ENCODE results near the gene CDC42BPB.
A peak's percentile ranks its signal among the peaks of the same experiment; 100 is the strongest.

The CDC42BPB gene

DNA sequence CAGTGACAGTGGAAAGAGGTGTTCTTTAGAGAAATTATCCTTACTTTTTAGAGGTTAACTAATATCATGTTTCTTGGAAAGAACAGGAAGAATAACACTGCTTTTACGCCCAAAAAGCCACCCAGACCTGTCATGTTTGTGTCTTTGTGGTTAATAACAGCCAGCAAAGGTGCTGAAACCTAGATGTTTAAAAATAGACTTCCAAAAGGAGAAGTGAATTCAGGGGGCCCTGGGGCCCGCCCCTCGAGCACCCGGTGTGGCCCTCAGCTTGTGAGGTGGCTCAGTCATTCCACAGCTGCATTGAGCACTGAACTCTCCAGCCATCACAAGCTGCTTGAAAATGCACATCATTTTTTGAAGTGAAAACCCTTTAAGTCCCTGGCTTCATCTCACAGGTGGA is 155.7 kb downstream of the CDC42BPB start:
- peaks cover 9 to 55% of the 10 kb centered on the region in 2 donors for H3K36me3 ChIP-seq (replicated peaks in 1 of 2; ENCODE audit: control insufficient read depth in 2 of 2, insufficient read depth in 2 of 2, low read length in 2 of 2)
- H2AK5ac ChIP-seq (ENCODE audit: low read depth, low read length), result no peak overlapping the region
- no peak overlapping the region for H2BK12ac ChIP-seq (ENCODE audit: low read length)
- no peak overlapping the region for H3K9ac ChIP-seq (ENCODE audit: low read depth, low read length, poor library complexity)
- no peak for DNase-seq (ENCODE audit: low spot score)
- no peaks in the 10 kb centered on the region for H3K27me3 ChIP-seq (ENCODE audit: control insufficient read depth in 3 of 3, insufficient read depth in 3 of 3, low read depth in 1 of 3, low read length in 3 of 3)
- no peaks in the 10 kb centered on the region for H3K79me1 ChIP-seq (ENCODE audit: low read depth, low read length)
- no peak overlapping the region for H2BK15ac ChIP-seq (ENCODE audit: low read length)
- H3K4me3 ChIP-seq (ENCODE audit: low read length in 2 of 2), result no peak overlapping the region
- no peak overlapping the region for H3K23ac ChIP-seq (ENCODE audit: low read depth, low read length, poor library complexity)
- peaks cover 4 to 8% of the 10 kb centered on the region in 2 donors for H3K9me3 ChIP-seq (replicated peaks in 1 of 2; ENCODE audit: control insufficient read depth in 2 of 2, insufficient read depth in 1 of 2, low read depth in 1 of 2, low read length in 2 of 2)
- H3K4ac ChIP-seq (ENCODE audit: low read length), result no peak overlapping the region
- no peak overlapping the region for H2BK120ac ChIP-seq (ENCODE audit: low read depth, low read length)
- H4K8ac ChIP-seq (ENCODE audit: low read depth, low read length), result no peak overlapping the region
- H3K4me1 ChIP-seq (ENCODE audit: control insufficient read depth in 2 of 2, insufficient read depth in 1 of 2, low read depth in 1 of 2, low read length in 2 of 2), result no peaks in the 10 kb centered on the region
- H4K91ac ChIP-seq (ENCODE audit: low read depth, low read length, poor library complexity), result no peak overlapping the region
- H3K18ac ChIP-seq (ENCODE audit: low read length), result no peak overlapping the region
- no peak overlapping the region for H2BK5ac ChIP-seq (ENCODE audit: low read length)
- no peak overlapping the region for H3K14ac ChIP-seq (ENCODE audit: low read length)
- no peak overlapping the region for H3K27ac ChIP-seq (replicated peaks; ENCODE audit: low read length)
- no peak overlapping the region for H2AFZ ChIP-seq (ENCODE audit: low read length)
- H3K4me2 ChIP-seq (ENCODE audit: insufficient read depth, low read length, poor library complexity, severe bottlenecking), result no peak overlapping the region
- no CpG with 5 or more reads among the region's 4 CpGs for WGBS, 2 donors (ENCODE audit: extremely low coverage in 2 of 2, insufficient read length in 2 of 2, insufficient replicate concordance in 1 of 2)

DNA sequence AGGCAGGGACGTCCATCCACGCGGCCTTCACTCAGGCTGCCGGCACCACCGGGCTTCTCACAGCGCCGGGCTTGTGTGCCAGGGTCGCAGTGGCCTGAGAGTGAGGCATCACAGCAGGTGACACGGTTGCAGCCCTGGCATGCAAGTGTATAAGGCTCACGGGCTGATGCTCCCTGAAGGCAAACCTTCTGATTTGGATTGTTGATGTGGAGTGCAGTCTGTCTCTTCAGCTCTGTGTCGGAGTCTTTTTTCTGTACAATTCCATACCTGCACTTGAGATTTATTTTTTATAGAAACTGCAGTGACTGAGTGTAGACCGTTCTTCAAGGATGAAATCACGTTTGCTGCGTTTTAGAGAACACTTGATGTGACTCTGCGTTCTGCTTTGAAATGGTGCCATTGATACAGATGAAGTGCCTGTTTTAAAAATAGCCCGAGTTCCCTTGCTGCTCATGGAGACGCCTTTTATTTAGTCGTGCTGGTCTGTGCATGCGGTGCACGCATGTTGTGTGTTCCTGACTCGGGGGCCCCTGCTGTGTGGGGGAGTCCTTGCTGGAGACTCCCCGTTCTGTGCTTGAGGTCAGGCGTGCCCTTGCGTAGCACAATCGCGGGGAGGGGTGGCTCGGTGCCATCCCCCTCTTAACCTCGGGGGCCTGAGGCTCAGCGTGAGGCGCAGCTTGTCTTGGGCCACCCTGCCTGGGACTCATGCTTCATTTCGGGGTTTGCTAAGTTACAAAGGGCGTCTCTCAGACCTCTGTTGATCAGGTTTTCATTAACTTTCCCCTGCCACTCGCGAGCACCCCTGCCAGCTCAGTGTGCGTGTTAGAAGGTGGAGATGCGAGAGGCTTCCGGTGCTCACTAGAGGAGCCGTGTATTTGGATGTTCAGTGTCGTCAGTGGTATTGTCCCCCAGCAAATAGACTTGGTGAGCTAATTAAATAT is 156.4 kb downstream of the CDC42BPB start:
- WGBS, 2 donors (ENCODE audit: extremely low coverage in 2 of 2, insufficient read length in 2 of 2, insufficient replicate concordance in 1 of 2), result no CpG with 5 or more reads among the region's 39 CpGs

DNA sequence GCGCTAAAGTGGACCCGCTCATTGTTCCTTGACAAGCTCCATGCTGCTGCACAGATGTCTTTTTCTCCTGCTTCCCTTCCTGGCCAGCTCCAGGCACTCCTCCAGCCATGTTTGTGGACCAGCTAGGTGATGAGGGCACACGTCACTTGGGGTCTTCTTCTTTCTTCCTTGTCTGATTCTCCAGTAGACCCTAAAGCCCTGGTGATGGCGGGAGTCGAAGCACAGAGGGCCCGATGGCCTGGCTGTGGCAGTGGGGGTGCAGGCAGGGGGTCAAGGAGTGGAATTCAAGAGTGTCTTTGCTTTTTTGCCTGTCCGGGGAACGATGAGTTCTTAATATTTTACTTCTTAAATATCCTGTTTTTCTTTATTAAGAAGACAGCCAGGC is 157.8 kb downstream of the CDC42BPB start:
- DNase-seq (ENCODE audit: low spot score), result no peak
- Histone ChIP-seq H3K23ac (ENCODE audit: low read depth, low read length, poor library complexity) (peak overlapping the region; percentile 47), H3K4me2 (ENCODE audit: insufficient read depth, low read length, poor library complexity, severe bottlenecking) (no peak overlapping the region), H2AK5ac (ENCODE audit: low read depth, low read length) (no peak overlapping the region), H2BK5ac (ENCODE audit: low read length) (no peak overlapping the region), H2BK12ac (ENCODE audit: low read length) (no peak overlapping the region), H3K4ac (ENCODE audit: low read length) (no peak overlapping the region), H4K8ac (ENCODE audit: low read depth, low read length) (no peak overlapping the region), H3K4me1 (ENCODE audit: control insufficient read depth in 2 of 2, insufficient read depth in 1 of 2, low read depth in 1 of 2, low read length in 2 of 2) (no peaks in the 10 kb centered on the region), H2BK15ac (ENCODE audit: low read length) (no peak overlapping the region), H3K14ac (ENCODE audit: low read length) (no peak overlapping the region), H3K36me3 (replicated peaks in 1 of 2; ENCODE audit: control insufficient read depth in 2 of 2, insufficient read depth in 2 of 2, low read length in 2 of 2) (peaks cover 1 to 50% of the 10 kb centered on the region in 2 donors), H3K27me3 (ENCODE audit: control insufficient read depth in 3 of 3, insufficient read depth in 3 of 3, low read depth in 1 of 3, low read length in 3 of 3) (no peaks in the 10 kb centered on the region), H3K27ac (replicated peaks; ENCODE audit: low read length) (no peak overlapping the region), H4K91ac (ENCODE audit: low read depth, low read length, poor library complexity) (no peak overlapping the region), H2AFZ (ENCODE audit: low read length) (no peak overlapping the region), H3K79me1 (ENCODE audit: low read depth, low read length) (no peaks in the 10 kb centered on the region), H3K4me3 (ENCODE audit: low read length in 2 of 2) (no peak overlapping the region), H3K9ac (ENCODE audit: low read depth, low read length, poor library complexity) (no peak overlapping the region), H3K9me3 (replicated peaks in 1 of 2; ENCODE audit: control insufficient read depth in 2 of 2, insufficient read depth in 1 of 2, low read depth in 1 of 2, low read length in 2 of 2) (peaks cover 0 to 1% of the 10 kb centered on the region in 2 donors), H2BK120ac (ENCODE audit: low read depth, low read length) (no peak overlapping the region), H3K18ac (ENCODE audit: low read length) (peak overlapping the region; percentile 54)
- no CpG with 5 or more reads among the region's 8 CpGs for WGBS, 2 donors (ENCODE audit: extremely low coverage in 2 of 2, insufficient read length in 2 of 2, insufficient replicate concordance in 1 of 2)

More for the DNA sequence above, 156.4 kb downstream of the CDC42BPB start:
- Histone ChIP-seq H3K14ac (ENCODE audit: low read length) (no peak overlapping the region), H2AFZ (ENCODE audit: low read length) (no peak overlapping the region), H3K23ac (ENCODE audit: low read depth, low read length, poor library complexity) (no peak overlapping the region), H3K9me3 (replicated peaks in 1 of 2; ENCODE audit: control insufficient read depth in 2 of 2, insufficient read depth in 1 of 2, low read depth in 1 of 2, low read length in 2 of 2) (peaks cover 0 to 4% of the 10 kb centered on the region in 2 donors), H3K9ac (ENCODE audit: low read depth, low read length, poor library complexity) (no peak overlapping the region), H3K79me1 (ENCODE audit: low read depth, low read length) (no peaks in the 10 kb centered on the region), H3K4me2 (ENCODE audit: insufficient read depth, low read length, poor library complexity, severe bottlenecking) (no peak overlapping the region), H3K36me3 (replicated peaks in 1 of 2; ENCODE audit: control insufficient read depth in 2 of 2, insufficient read depth in 2 of 2, low read length in 2 of 2) (peaks cover 8 to 51% of the 10 kb centered on the region in 2 donors), H2BK120ac (ENCODE audit: low read depth, low read length) (no peak overlapping the region), H4K8ac (ENCODE audit: low read depth, low read length) (no peak overlapping the region), H3K4me1 (ENCODE audit: control insufficient read depth in 2 of 2, insufficient read depth in 1 of 2, low read depth in 1 of 2, low read length in 2 of 2) (no peaks in the 10 kb centered on the region), H2BK12ac (ENCODE audit: low read length) (no peak overlapping the region), H4K91ac (ENCODE audit: low read depth, low read length, poor library complexity) (no peak overlapping the region), H3K27ac (replicated peaks; ENCODE audit: low read length) (no peak overlapping the region), H2BK15ac (ENCODE audit: low read length) (no peak overlapping the region), H3K18ac (ENCODE audit: low read length) (no peak overlapping the region), H3K27me3 (ENCODE audit: control insufficient read depth in 3 of 3, insufficient read depth in 3 of 3, low read depth in 1 of 3, low read length in 3 of 3) (no peaks in the 10 kb centered on the region), H3K4ac (ENCODE audit: low read length) (no peak overlapping the region), H3K4me3 (ENCODE audit: low read length in 2 of 2) (no peak overlapping the region), H2AK5ac (ENCODE audit: low read depth, low read length) (no peak overlapping the region), H2BK5ac (ENCODE audit: low read length) (no peak overlapping the region)
- no peak for DNase-seq (ENCODE audit: low spot score)

DNA sequence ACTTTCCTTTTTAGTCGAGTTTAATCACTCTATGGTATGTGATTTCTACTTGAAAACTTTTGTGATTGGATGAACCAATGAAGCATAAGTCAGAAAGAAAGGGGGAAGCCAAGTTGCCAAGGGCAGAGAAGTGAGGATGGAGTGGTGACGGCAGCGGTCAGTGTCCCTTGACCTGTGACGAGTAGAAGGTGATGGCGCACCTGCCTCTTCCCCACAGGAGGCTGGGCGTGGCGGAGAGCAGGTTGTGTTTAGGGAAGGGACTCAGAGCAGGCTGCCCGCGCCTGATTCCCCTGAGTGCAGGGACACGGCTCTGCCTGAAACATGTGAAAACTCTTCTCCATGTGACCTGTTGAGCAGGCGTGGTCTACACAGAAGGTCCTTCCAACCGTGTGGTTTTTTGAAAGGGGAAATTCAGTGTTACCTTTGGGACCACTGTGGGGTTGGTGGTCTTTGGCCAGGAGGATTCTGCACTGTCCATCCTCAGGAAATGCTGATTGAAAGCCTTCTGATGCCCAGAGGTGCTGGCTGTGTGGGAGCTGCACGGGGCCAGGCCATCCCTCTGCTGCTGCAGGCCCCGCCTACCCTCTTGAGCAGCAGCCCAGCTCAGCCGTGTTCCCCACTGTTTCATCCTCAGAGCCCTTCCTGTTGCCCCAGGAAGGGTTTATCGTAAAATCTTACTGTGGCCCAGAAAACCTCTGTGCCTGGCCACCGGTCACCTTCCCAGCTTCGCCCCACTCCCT is 158.4 kb downstream of the CDC42BPB start:
- no peak for DNase-seq (ENCODE audit: low spot score)
- Histone ChIP-seq H2AK5ac (ENCODE audit: low read depth, low read length) (peak overlapping the region; percentile 73), H2AFZ (ENCODE audit: low read length) (no peak overlapping the region), H4K91ac (ENCODE audit: low read depth, low read length, poor library complexity) (no peak overlapping the region), H3K27me3 (ENCODE audit: control insufficient read depth in 3 of 3, insufficient read depth in 3 of 3, low read depth in 1 of 3, low read length in 3 of 3) (no peaks in the 10 kb centered on the region), H2BK120ac (ENCODE audit: low read depth, low read length) (no peak overlapping the region), H2BK15ac (ENCODE audit: low read length) (no peak overlapping the region), H3K4me1 (ENCODE audit: control insufficient read depth in 2 of 2, insufficient read depth in 1 of 2, low read depth in 1 of 2, low read length in 2 of 2) (no peaks in the 10 kb centered on the region), H3K79me1 (ENCODE audit: low read depth, low read length) (no peaks in the 10 kb centered on the region), H3K23ac (ENCODE audit: low read depth, low read length, poor library complexity) (peak overlapping the region; percentile 65), H3K9ac (ENCODE audit: low read depth, low read length, poor library complexity) (peak overlapping the region; percentile 50), H3K4me2 (ENCODE audit: insufficient read depth, low read length, poor library complexity, severe bottlenecking) (no peak overlapping the region), H3K4ac (ENCODE audit: low read length) (no peak overlapping the region), H3K9me3 (replicated peaks in 1 of 2; ENCODE audit: control insufficient read depth in 2 of 2, insufficient read depth in 1 of 2, low read depth in 1 of 2, low read length in 2 of 2) (peaks cover 0 to 1% of the 10 kb centered on the region in 2 donors), H3K36me3 (replicated peaks in 1 of 2; ENCODE audit: control insufficient read depth in 2 of 2, insufficient read depth in 2 of 2, low read length in 2 of 2) (peaks cover under 1 to 49% of the 10 kb centered on the region in 2 donors), H2BK12ac (ENCODE audit: low read length) (no peak overlapping the region), H3K14ac (ENCODE audit: low read length) (no peak overlapping the region), H3K4me3 (ENCODE audit: low read length in 2 of 2) (no peak overlapping the region), H3K27ac (replicated peaks; ENCODE audit: low read length) (no peak overlapping the region), H2BK5ac (ENCODE audit: low read length) (no peak overlapping the region), H3K18ac (ENCODE audit: low read length) (peak overlapping the region; percentile 54), H4K8ac (ENCODE audit: low read depth, low read length) (no peak overlapping the region)
- no CpG with 5 or more reads among the region's 18 CpGs for WGBS, 2 donors (ENCODE audit: extremely low coverage in 2 of 2, insufficient read length in 2 of 2, insufficient replicate concordance in 1 of 2)

Measured in neuronal stem cell (in vitro differentiated cells).